HEK293 (cell line): ENCODE measurements around the gene DNAH1.

Experiments
- GLI2 ChIP-seq: fragments of 450-650 bp; formaldehyde crosslinking; IDR thresholded peaks from 2 replicates; pipeline ENCODE4; 2017; ENCODE audit warnings: missing biosample characterization, missing genetic modification characterization, low read depth, borderline replicate concordance
- PRDM1 ChIP-seq: fragments of 450-650 bp; formaldehyde crosslinking; IDR thresholded peaks from 2 replicates; pipeline ENCODE4; 2016; ENCODE audit warnings: missing biosample characterization, missing genetic modification characterization
- TCF7L2 ChIP-seq: IDR thresholded peaks from 2 replicates; pipeline ENCODE4 v1.6.1; 2011; ENCODE audit warnings: low read depth, mild to moderate bottlenecking, inconsistent platforms, low read length, moderate library complexity, borderline replicate concordance
- YY1 ChIP-seq: fragments of 450-650 bp; formaldehyde crosslinking; IDR thresholded peaks from 2 replicates; pipeline ENCODE4 v1.5.1; 2018; ENCODE audit warnings: missing biosample characterization, missing genetic modification characterization
- ZNF121 ChIP-seq: fragments of 450-650 bp; formaldehyde crosslinking; IDR thresholded peaks from 2 replicates; pipeline ENCODE4 v1.5.1; 2016; ENCODE audit warnings: missing biosample characterization, missing genetic modification characterization
- ZNF274 ChIP-seq, 2 experiments: fragments of 200-500 bp in 1 of 2; fragments of 450-650 bp in 1 of 2; sonication (Bioruptor generic) in 1 of 2; formaldehyde crosslinking in 1 of 2; IDR thresholded peaks; 2 replicates each; pipeline versions ENCODE4 v1.5.1 to v1.6.1; 2014 to 2016; ENCODE audit warnings: borderline replicate concordance in 1 of 2, inconsistent platforms in 1 of 2, low read length in 1 of 2, missing biosample characterization in 1 of 2, missing genetic modification characterization in 1 of 2
- ZNF324 ChIP-seq: fragments of 450-650 bp; formaldehyde crosslinking; IDR thresholded peaks from 2 replicates; pipeline ENCODE4 v1.5.1; 2016; ENCODE audit warnings: missing biosample characterization, missing genetic modification characterization
- ZNF626 ChIP-seq: fragments of 450-650 bp; sonication (Bioruptor Pico); formaldehyde crosslinking; IDR thresholded peaks from 2 replicates; pipeline ENCODE4 v1.5.1; 2018; ENCODE audit warnings: missing biosample characterization, missing genetic modification characterization, inconsistent platforms
- TF ChIP-seq, protein P1 (sequence below): fragments of 450-650 bp; formaldehyde crosslinking; IDR thresholded peaks from 2 replicates; pipeline ENCODE4 v1.5.1; 2016; ENCODE audit warnings: missing biosample characterization, missing genetic modification characterization

DNA sequence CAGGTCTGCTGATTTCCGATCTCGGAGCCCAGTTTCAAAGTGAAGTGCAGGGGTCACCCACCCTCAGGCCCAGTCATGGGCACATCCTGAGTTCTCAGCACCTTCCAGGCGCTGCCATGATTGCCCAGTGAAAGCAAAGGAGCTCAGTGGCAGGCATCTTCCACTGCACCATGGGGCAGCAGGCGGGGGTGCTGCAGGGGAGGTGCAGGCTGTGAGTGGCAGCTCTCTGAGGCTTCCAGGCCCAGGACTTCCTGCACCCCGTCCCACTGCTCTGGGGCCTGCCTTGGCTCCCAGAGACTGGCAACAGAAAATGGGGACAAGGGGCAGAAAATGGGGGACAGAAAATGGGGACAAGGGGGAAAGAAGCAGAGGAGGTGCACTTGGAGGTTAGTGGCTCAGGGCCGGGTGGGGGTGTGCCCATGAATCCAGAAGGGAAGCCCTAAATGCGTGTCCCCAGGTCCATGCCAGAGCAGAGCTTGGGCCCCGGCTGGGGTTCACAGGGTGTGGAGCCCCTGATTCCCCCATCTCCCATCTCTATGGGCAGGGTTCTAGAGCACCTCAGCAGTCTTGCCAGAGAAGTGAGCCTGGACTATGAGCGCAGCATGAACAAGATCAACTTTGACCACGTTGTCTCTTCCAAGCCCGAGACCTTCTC, 28.0 kb downstream of the DNAH1 start:
- TF ChIP-seq PRDM1 (tag by site-specific recombination) (no peak), TCF7L2 (no peak), ZNF626 (tag by site-specific recombination) (no peak), ZNF121 (no peak), ZNF274 (IDR thresholded peaks at IDR 0.05; ENCODE audit: low read length) (no peak), ZNF274 (tag by site-specific recombination; IDR thresholded peaks at IDR 0.05; ENCODE audit: borderline replicate concordance) (no peak), ZNF324 (tag by site-specific recombination) (no peak), YY1 (tag by site-specific recombination) (no peak), GLI2 (no peak)
- TF ChIP-seq, protein P1, sequence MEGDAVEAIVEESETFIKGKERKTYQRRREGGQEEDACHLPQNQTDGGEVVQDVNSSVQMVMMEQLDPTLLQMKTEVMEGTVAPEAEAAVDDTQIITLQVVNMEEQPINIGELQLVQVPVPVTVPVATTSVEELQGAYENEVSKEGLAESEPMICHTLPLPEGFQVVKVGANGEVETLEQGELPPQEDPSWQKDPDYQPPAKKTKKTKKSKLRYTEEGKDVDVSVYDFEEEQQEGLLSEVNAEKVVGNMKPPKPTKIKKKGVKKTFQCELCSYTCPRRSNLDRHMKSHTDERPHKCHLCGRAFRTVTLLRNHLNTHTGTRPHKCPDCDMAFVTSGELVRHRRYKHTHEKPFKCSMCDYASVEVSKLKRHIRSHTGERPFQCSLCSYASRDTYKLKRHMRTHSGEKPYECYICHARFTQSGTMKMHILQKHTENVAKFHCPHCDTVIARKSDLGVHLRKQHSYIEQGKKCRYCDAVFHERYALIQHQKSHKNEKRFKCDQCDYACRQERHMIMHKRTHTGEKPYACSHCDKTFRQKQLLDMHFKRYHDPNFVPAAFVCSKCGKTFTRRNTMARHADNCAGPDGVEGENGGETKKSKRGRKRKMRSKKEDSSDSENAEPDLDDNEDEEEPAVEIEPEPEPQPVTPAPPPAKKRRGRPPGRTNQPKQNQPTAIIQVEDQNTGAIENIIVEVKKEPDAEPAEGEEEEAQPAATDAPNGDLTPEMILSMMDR (tag by site-specific recombination): no peak
